Activated naive CD8-positive, alpha-beta T cell treated with anti-CD3 and anti-CD28 coated beads for 36 hours (primary cell): ENCODE measurements around the gene CCDC181. TPM values are rescaled to one million over a fixed set of nuclear protein-coding genes. Genes with fewer than 3 reads are reported as not detected.

Experiments used
- DNase-seq: peaks from one replicate; pipeline ENCODE4 v3.0.0; 2021
- H3K27ac Mint-ChIP-seq: one replicate; pipeline ENCODE4 v1.8.0; 2022; ENCODE audit warnings: mild to moderate bottlenecking, moderate library complexity, mixed read lengths
- H3K27me3 Mint-ChIP-seq: one replicate; pipeline ENCODE4 v1.8.0; 2022; ENCODE audit warnings: mild to moderate bottlenecking, mixed read lengths
- H3K36me3 Mint-ChIP-seq: one replicate; pipeline ENCODE4 v1.8.0; 2021; ENCODE audit warnings: mild to moderate bottlenecking, mixed read lengths
- H3K4me1 Mint-ChIP-seq: one replicate; pipeline ENCODE4 v1.8.0; 2021; ENCODE audit warnings: mixed read lengths
- H3K4me3 Mint-ChIP-seq: one replicate; pipeline ENCODE4 v1.8.0; 2022; ENCODE audit warnings: mild to moderate bottlenecking, moderate library complexity, mixed read lengths
- H3K9me3 Mint-ChIP-seq: one replicate; pipeline ENCODE4 v1.8.0; 2022; ENCODE audit warnings: mixed read lengths
- total RNA-seq, 2 experiments: library from RNA; stranded (reverse); gene quantifications; one replicate each; pipeline ENCODE4 v1.2.3, GENCODE V29; 2021

CCDC181 gene
- total RNA-seq = under 1 TPM; 0.52 to 0.62 TPM

DNA sequence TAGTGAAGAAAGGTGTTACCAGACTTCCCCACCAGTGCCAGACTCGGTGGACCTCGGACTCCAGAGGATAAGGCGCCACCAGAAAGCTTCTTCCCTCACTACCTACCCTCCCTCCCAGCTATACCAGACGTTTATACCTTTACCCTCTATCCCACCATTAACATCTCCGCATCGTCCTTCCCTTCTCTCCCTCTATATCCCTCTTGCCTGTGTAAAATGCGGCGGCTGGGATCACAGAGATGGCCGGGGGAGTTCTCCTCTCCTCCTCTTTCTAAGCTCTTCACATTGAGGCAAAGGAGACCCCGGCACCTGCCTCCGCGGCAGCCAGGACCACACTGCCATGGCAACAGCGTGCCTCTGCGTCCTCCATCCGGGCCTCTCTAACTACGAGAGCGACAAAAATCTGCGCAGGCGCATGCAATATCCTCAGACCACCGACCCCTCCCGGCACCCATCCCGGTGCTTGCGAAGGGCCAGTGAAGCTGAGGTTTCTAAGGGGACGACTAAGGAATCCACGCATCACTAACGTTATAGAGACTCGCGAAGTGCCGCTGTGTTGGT lies at the start of gene CCDC181:
Gene CCDC181, minus strand, starts transcription at position 394 of the 561 bp plus-strand sequence. CDS start 2,547 bp downstream, outside the sequence.
- H3K9me3 Mint-ChIP-seq = no peaks in the 10 kb centered on the region
- peak; percentile 69 for DNase-seq
- H3K36me3 Mint-ChIP-seq = peaks cover 1% of the 10 kb centered on the region
- H3K4me1 Mint-ChIP-seq = peaks cover 4% of the 10 kb centered on the region
- peaks cover 67% of the 10 kb centered on the region for H3K27me3 Mint-ChIP-seq
- H3K27ac Mint-ChIP-seq = no peak within 1 kb of the TSS
- H3K4me3 Mint-ChIP-seq = peak within 1 kb of the TSS; percentile 95

DNA sequence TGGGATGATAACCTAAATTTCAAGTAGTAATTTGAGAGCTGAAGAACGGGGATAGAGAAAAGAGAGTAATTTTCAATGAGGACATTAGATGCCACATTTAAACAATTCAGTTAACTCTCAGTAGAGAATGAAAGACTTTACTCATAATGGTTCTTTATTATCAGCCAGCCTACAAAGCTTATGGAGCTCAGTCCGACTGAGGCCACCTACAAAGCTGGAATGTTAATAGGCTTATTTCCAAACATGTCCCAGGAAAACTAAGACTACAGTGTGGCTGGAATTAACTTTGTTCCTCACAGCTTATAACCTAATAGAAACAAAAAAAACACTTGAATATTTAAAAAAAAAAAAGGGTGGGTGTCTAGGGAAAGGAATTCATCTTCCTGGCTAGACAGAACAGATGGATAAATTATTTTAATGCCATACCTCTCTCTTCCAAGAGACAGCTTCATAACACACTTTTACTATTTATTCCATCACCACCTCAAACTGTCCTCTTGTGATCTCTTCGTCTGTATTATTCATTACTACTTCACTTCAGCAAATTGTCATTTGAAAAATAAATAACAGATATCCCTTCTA lies 48.6 kb upstream of the CCDC181 start:
- Mint-ChIP-seq H3K4me1 (peaks cover 13% of the 10 kb centered on the region), H3K4me3 (no peak overlapping the region), H3K27ac (no peak overlapping the region), H3K9me3 (no peaks in the 10 kb centered on the region), H3K27me3 (no peaks in the 10 kb centered on the region), H3K36me3 (peaks cover 13% of the 10 kb centered on the region)
- DNase-seq = no peak

DNA sequence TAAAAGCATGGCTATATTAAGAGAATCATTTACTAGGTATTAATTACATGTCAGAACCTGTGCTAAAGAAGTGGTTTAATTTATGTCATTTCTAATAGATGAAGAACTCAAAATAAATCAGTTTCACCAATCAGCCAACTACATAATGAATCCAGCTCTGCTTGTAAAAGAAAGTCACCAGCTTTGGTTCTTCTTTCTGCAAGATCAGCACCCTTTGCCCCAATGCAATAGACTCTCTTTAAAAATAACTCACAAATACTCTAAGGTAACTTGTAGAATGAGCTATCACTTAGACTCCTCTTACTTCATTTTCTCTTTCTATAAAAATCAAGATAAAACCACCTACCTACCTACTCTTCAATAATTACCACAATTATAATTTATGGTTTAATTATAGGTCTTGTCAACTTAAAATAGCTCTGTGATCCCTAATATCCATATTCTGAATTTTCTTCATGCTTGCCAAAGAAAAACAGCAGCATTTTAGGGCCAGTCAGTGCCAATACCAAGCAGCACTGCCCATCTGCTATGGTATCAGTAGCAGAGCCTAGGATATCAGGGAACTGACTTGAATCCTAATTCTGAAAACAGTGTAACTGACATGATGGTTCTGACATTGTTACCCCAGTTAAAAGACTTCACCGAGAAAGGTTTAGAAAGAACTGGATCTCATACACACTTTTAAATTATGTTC lies 47.2 kb upstream of the CCDC181 start:
- no peak overlapping the region for H3K27ac Mint-ChIP-seq
- no peaks in the 10 kb centered on the region for H3K9me3 Mint-ChIP-seq
- H3K4me3 Mint-ChIP-seq = no peak overlapping the region
- no peaks in the 10 kb centered on the region for H3K27me3 Mint-ChIP-seq
- H3K4me1 Mint-ChIP-seq = peaks cover 7% of the 10 kb centered on the region
- H3K36me3 Mint-ChIP-seq = peaks cover 13% of the 10 kb centered on the region
- DNase-seq = no peak

DNA sequence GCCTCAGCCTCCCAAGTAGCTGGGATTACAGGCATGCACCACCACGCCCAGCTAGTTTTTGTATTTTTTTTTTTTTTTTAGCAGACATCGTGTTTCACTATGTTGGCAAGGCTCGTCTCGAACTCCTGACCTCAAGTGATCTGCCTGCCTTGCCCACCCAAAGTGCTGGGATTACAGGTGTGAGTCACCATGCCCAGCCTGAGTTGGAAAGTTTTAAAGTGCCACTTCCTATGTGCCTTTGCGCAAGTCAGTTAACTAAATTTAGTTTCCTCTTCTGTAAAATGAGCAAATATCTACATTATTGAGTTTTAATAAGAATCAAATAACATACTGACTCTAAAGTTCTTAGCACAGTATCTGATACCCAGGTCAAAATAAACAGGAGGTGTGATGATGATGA lies 46.1 kb upstream of the CCDC181 start:
- Mint-ChIP-seq H3K36me3 (peaks cover 13% of the 10 kb centered on the region), H3K27me3 (no peaks in the 10 kb centered on the region), H3K27ac (no peak overlapping the region)

DNA sequence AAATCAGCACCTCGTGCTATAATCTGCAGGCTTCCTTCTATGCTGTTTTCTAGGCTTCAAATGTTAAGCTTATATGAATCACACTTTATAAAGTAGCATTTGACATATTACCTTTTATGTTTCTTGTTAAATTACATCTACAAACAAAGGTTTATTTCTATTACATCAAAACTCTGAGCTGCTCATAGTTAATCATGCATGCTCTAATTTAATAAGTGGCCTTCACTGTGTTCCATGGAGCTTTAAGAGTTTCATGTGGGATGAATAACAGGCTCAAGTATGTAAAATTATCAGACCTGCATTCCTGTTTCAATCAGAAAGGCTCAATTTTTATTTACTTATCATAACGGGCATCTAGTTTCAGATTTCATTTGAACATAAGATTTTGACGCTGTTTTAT lies 45.5 kb upstream of the CCDC181 start:
- H3K27ac Mint-ChIP-seq = no peak overlapping the region
- H3K4me3 Mint-ChIP-seq = no peak overlapping the region
- H3K36me3 Mint-ChIP-seq = peaks cover 13% of the 10 kb centered on the region
- H3K27me3 Mint-ChIP-seq = no peaks in the 10 kb centered on the region
- no peak for DNase-seq
- no peaks in the 10 kb centered on the region for H3K4me1 Mint-ChIP-seq
- no peaks in the 10 kb centered on the region for H3K9me3 Mint-ChIP-seq

More for the DNA sequence above, 46.1 kb upstream of the CCDC181 start:
- Mint-ChIP-seq H3K4me3 (no peak overlapping the region), H3K9me3 (no peaks in the 10 kb centered on the region), H3K4me1 (no peaks in the 10 kb centered on the region)
- no peak for DNase-seq

DNA sequence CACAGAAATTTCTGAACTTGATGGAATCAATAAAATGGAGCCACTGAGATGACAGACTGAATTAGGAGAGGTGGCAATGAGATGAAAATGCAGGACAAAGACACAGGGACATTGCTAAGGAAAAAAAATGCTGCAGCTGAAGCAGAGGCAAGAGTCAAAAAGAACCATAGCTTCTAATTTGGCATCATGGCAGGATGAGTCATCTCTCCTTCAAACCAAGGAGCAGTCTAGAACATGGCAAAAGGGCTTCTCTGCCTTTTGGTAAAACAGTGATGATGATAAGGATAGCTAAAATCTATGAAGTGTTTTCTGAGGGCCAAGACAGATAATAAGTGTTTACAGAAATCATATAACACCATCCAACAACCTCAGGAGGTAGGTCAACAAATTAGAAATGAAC lies 41.7 kb upstream of the CCDC181 start:
- no peaks in the 10 kb centered on the region for H3K4me1 Mint-ChIP-seq
- H3K27me3 Mint-ChIP-seq = no peaks in the 10 kb centered on the region
- no peaks in the 10 kb centered on the region for H3K36me3 Mint-ChIP-seq
- no peak overlapping the region for H3K27ac Mint-ChIP-seq
- DNase-seq = no peak
- H3K4me3 Mint-ChIP-seq = no peak overlapping the region
- H3K9me3 Mint-ChIP-seq = no peaks in the 10 kb centered on the region

DNA sequence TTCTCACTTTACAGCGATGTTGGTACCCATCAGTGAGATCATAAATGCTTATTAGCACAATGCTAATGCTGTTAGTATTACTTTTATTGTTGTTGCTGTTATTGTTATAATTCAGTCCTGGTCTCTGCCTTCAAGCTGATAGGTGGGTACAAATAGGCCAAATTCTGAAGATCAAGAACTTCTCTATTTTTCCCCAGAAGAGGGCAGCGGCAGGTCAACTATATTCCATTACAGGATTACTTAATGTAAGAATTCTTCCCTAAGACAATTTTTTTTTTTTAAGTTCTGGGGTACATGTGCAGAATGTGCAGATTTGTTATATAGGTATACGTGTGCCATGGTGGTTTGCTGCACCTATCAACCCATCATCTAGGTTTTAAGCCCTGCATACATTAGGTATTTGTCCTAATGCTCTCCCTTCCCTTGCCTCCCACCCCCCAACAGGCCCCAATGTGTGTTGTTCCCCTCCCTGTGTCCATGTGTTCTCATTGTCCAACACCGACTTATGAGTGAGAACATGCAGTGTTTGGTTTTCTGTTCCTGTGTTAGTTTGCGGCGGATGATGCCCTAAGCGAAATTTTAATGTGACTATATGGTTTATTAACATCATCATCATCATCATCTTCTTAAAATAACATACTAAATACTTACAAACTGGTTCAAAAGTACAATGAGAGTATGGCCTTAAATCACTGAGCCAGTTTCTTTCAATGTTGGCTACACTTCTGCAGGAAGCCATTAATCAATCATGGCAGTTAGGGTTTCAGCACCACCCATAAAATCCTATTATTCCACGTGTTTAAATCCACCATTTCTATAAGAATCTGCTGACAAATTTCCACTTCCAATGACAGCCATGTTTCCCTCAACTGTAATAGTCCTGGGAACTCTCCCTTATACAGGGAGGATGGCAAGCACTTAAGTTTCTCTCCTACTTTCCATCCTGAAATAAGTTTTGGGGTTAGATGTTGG lies 39.3 kb upstream of the CCDC181 start:
- H3K27ac Mint-ChIP-seq = no peak overlapping the region
- no peaks in the 10 kb centered on the region for H3K27me3 Mint-ChIP-seq
- no peaks in the 10 kb centered on the region for H3K9me3 Mint-ChIP-seq
- no peaks in the 10 kb centered on the region for H3K4me1 Mint-ChIP-seq
- H3K36me3 Mint-ChIP-seq = no peaks in the 10 kb centered on the region
- H3K4me3 Mint-ChIP-seq = no peak overlapping the region
- no peak for DNase-seq

DNA sequence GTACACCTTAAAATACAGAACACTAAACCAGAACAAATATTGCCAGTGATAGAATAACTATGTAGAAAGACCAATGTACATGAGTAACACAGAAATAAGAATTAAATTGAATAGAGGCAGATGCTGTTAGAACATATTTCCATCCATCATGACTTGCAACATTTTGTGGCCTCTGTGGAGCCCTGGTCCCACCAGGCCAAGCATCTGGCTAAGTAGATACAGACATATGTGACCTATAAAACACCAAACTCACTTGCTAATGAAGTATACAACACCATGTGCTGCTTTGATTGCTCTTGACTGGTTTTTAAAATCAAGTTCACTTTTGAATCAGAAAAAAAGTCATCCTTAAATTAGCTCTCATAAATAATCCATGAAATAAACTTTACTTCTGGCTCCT lies 38.0 kb upstream of the CCDC181 start:
- H3K4me3 Mint-ChIP-seq = no peak overlapping the region
- H3K9me3 Mint-ChIP-seq = no peaks in the 10 kb centered on the region
- peaks cover 8% of the 10 kb centered on the region for H3K27me3 Mint-ChIP-seq
- no peak for DNase-seq
- H3K36me3 Mint-ChIP-seq = peaks cover 4% of the 10 kb centered on the region
- peaks cover 7% of the 10 kb centered on the region for H3K4me1 Mint-ChIP-seq
- H3K27ac Mint-ChIP-seq = no peak overlapping the region

DNA sequence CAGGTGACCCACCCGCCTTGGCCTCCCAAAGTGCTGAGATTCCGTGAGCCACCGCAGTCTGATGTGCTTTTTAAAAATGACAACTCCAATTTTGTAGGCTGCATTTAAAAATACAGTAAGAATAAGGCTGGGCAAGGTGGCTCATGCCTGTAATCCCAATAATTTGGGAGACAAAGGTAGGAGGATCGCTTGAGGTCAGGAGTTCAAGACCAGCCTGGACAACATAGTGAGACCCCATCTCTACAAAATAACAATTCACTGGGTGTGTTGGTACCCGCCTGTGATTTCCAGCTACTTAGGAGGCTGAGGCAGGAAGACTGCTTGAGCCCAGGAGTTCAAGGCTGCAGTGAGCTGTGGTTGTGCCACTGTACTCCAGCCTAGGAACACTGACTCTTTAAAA lies 35.1 kb upstream of the CCDC181 start:
- DNase-seq = no peak
- Mint-ChIP-seq H3K27ac (no peak overlapping the region), H3K9me3 (peaks cover under 1% of the 10 kb centered on the region)

DNA sequence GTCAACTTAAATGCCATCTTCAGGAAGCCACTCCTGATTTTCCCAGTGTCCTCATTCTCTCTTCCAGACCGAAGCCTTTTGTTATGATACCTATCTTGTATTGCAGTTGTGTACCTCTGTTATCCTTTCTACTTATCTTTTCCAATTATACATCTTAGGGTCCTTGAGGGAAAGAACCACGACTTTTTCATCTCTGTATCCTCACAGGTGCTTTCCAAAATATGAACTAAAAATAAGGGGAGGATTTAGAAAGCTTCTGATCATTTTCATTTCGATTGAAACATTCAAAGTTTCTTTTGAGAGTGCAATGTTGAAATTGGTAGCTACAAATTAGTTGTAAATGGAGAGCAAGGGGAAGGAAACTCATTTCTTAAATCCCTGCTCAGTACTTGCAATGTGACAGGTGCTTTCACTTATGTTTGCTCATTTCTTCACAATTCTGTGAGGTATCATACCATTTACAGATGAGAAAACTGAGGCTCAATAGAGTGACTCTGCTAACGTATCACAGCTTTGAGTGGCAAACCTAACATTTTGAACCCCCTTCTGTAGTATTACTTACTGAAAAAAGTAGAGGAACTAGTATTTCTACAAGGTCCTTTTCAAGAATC lies 34.2 kb upstream of the CCDC181 start:
- Mint-ChIP-seq H3K36me3 (peaks cover 11% of the 10 kb centered on the region), H3K27me3 (peaks cover 17% of the 10 kb centered on the region), H3K4me1 (peaks cover 11% of the 10 kb centered on the region), H3K4me3 (no peak overlapping the region), H3K9me3 (peaks cover 8% of the 10 kb centered on the region), H3K27ac (no peak overlapping the region)
- no peak for DNase-seq

More for the DNA sequence above, 35.1 kb upstream of the CCDC181 start:
- Mint-ChIP-seq H3K27me3 (peaks cover 12% of the 10 kb centered on the region), H3K36me3 (peaks cover 5% of the 10 kb centered on the region), H3K4me3 (no peak overlapping the region), H3K4me1 (peaks cover 11% of the 10 kb centered on the region)

DNA sequence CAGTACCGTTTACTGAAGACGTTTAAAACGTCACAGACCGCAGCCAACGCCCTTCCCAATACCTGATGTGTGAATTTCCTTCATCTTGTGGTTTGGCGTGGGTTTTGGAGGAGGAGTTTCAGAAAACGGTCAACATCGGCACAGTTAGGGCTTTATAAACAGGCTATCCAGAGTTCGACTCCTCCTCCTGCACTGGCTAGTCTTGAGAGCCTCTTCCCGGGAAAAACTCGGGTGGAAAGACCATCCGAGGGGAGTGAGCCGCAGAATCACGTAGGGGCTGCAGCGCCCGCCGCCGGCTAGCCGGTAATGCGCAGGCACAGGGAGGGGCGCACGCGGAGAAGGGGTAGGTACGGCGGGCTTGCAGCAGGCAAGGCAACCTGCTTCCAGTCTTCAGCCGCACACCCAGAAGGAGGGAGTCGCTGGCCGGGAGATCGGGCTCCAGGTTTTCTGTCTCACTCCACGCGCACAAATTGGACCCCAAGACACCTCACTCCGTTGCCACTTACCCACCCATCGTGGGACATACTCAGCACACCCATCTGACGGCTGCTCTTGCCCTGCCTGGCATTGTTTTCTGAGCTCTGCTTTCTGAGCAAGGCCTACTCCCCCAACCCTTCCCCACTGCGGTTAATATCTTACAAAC lies 33.0 kb upstream of the CCDC181 start:
- Mint-ChIP-seq H3K36me3 (peaks cover 14% of the 10 kb centered on the region), H3K4me3 (peak overlapping the region; percentile 38), H3K9me3 (peaks cover 8% of the 10 kb centered on the region), H3K27ac (no peak overlapping the region), H3K4me1 (peaks cover 14% of the 10 kb centered on the region), H3K27me3 (peaks cover 22% of the 10 kb centered on the region)
- peak; percentile 20 for DNase-seq

DNA sequence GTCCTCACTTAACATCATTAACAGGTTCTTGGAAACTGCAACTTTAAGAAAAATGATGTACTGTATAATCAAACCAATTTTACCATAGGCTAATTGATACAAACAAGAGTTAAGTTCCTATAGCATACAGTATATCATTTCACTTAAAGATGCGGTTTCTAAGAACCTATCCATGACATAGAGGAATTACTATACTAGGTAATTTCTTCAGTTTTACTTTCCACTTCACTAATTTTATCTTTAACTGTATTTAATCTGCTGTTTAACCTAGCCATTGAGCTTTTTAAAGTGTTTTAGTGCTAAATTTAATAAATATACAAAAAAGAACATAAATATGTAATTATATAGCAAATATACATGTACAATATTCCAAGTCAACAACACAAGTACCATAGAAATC lies 30.2 kb upstream of the CCDC181 start:
- peaks cover 14% of the 10 kb centered on the region for H3K4me1 Mint-ChIP-seq
- peaks cover 14% of the 10 kb centered on the region for H3K36me3 Mint-ChIP-seq
- DNase-seq = no peak
- H3K27ac Mint-ChIP-seq = no peak overlapping the region
- H3K27me3 Mint-ChIP-seq = peaks cover 26% of the 10 kb centered on the region
- H3K9me3 Mint-ChIP-seq = peaks cover 8% of the 10 kb centered on the region
- no peak overlapping the region for H3K4me3 Mint-ChIP-seq

DNA sequence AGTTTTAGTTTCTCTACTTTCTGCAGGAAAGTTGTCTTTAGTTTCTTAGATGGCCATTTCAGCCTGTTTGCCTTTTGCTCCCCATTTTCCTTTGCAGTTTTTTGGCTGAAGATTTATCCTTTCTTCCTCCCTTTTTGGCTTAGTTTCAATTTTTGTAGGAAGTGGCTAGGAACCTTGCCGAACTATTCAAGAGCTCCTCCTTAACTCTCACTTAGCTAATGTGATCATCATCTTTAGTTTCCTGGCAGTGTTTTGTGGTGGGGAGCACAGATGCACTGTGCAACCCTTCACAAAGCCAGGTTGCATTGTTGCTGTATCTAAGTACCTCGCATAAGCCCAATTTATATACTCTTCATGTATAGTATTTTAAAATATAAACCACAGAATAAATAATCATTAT lies 28.8 kb upstream of the CCDC181 start:
- no peak overlapping the region for H3K27ac Mint-ChIP-seq
- DNase-seq = no peak
- peaks cover 35% of the 10 kb centered on the region for H3K27me3 Mint-ChIP-seq
- peaks cover 11% of the 10 kb centered on the region for H3K4me1 Mint-ChIP-seq
- peaks cover 8% of the 10 kb centered on the region for H3K9me3 Mint-ChIP-seq
- no peak overlapping the region for H3K4me3 Mint-ChIP-seq
- H3K36me3 Mint-ChIP-seq = peaks cover 10% of the 10 kb centered on the region

DNA sequence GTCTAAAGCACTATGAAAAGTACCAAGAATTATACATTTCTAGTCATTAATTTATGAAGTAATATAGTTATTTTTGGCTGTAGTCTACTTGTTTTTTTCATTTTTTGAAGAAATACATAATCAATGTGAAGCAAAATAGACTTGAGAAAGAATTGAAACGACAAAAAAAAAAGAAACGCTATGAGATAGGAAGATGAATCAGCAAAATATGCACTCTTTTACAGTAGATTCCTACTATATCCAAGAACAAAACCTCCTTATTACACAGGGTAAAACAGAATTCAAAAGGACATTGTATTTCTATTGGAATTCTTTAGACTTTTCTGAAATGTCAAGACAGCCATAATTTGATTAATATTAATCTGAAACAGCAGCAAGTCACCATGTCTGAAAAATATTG lies 25.6 kb upstream of the CCDC181 start:
- Mint-ChIP-seq H3K4me1 (peaks cover 3% of the 10 kb centered on the region), H3K27ac (no peak overlapping the region), H3K36me3 (peaks cover 10% of the 10 kb centered on the region), H3K4me3 (no peak overlapping the region), H3K27me3 (peaks cover 25% of the 10 kb centered on the region), H3K9me3 (peaks cover 8% of the 10 kb centered on the region)
- DNase-seq = no peak
